ENCODE measurements around the gene KYAT1. TPM values are rescaled to one million over a fixed set of nuclear protein-coding genes. Genes with fewer than 3 reads are reported as not detected.

The KYAT1 gene
- total RNA-seq, 1 experiment from 2014 or later: 27.6 TPM

DNA sequence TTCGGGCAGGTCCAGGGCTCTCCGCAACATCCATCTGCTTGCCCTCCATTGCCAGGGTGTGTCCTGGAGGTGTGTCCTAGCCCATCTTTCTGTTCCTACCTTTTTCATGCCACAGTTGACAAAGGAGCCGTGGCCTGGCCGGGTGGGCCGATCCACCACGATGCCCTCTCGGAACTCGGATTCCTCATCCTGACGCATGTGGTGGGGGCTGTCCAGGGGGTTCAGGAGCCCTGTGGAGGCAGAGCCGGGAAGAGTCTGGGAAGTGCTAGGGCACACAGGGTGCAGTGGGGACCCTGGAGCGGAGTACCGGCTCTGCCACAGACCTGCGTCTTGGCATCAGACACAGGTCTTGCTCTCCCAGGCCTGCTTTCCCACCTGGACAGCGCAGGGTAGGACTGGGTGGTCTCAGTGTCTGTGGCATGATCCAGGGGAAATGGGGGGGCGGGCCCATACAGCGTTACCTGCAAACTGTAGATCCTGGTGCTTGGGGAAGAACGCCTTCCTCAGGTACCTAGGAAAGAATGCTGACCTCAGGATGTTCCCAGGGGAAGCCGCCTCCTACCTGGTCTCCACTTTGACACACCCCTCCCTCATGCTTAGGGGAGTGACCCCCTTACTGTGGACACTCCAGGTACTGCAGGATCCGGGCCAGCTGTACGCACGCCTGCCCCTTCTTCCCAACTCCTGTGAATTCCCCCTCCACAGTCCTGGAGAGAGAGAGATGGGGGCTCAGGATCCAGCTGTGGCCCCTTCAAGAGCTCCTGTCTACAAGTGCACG, 55.6 kb downstream of the KYAT1 start:
- CTCF ChIA-PET: no interaction called here
- H3K9me2 ChIP-seq (ENCODE audit: insufficient read depth): no peaks in the 10 kb centered on the region
- POLR2A ChIA-PET (ENCODE audit: unreplicated experiment): interaction anchor here (0.6 kb wide), 1 partner anchor 259 kb away, joined by 3 read pairs; no protein-coding TSS in a partner anchor
- TF ChIP-seq, protein P1, sequence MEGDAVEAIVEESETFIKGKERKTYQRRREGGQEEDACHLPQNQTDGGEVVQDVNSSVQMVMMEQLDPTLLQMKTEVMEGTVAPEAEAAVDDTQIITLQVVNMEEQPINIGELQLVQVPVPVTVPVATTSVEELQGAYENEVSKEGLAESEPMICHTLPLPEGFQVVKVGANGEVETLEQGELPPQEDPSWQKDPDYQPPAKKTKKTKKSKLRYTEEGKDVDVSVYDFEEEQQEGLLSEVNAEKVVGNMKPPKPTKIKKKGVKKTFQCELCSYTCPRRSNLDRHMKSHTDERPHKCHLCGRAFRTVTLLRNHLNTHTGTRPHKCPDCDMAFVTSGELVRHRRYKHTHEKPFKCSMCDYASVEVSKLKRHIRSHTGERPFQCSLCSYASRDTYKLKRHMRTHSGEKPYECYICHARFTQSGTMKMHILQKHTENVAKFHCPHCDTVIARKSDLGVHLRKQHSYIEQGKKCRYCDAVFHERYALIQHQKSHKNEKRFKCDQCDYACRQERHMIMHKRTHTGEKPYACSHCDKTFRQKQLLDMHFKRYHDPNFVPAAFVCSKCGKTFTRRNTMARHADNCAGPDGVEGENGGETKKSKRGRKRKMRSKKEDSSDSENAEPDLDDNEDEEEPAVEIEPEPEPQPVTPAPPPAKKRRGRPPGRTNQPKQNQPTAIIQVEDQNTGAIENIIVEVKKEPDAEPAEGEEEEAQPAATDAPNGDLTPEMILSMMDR (conservative IDR thresholded peaks at IDR 0.05): no peak
- no peak overlapping the region for H3K27ac ChIP-seq
- H3F3A ChIP-seq (ENCODE audit: insufficient read depth, low read depth): peaks cover 21% of the 10 kb centered on the region; the same call in 1 of the 2 replicates
- H3K4me2 ChIP-seq: no peak overlapping the region
- H2AFZ ChIP-seq: no peak overlapping the region
- no peaks in the 10 kb centered on the region for H3K27me3 ChIP-seq (ENCODE audit: insufficient read depth, low read depth)
- intact Hi-C loops (cut with micrococcal nuclease; ENCODE audit: unreplicated experiment): no loop called here
- H3K36me3 ChIP-seq (ENCODE audit: low read depth): no peaks in the 10 kb centered on the region; the same call in 1 of the 2 replicates
- H3K79me2 ChIP-seq (ENCODE audit: low read depth): peaks cover 13% of the 10 kb centered on the region
- H4K20me1 ChIP-seq (ENCODE audit: insufficient read depth): no peaks in the 10 kb centered on the region
- no peak overlapping the region for H3K4me3 ChIP-seq
- no peak for DNase-seq
- H3K4me1 ChIP-seq (replicated peaks; ENCODE audit: insufficient read depth): peaks cover 9% of the 10 kb centered on the region
- no peaks in the 10 kb centered on the region for H3K9me3 ChIP-seq (ENCODE audit: insufficient read depth, low read depth)
- BruUV-seq (replicated peaks): no TSS peak

DNA sequence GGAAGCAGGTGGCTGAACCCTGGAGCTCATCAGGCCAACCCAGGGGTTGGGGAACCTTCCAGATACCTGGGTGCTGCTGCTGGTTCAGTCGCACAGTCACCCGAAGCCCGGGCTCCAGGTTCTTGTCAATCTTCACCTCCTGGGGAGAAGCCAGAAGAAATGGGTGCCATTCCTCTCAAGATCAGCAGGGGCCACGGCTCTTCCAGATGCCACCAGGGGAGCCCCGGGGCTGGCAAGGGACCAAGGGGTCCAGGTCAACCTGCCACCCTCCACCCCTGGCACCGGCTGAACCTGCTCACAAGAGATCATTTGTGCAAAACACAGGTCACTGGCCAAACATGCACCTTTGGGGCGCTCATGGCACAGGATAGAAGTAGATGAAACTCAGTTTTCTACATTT, 56.8 kb downstream of the KYAT1 start:
- no peak overlapping the region for H3K4me2 ChIP-seq
- no peak for DNase-seq
- H2AFZ ChIP-seq: no peak overlapping the region
- no peaks in the 10 kb centered on the region for H3K27me3 ChIP-seq (ENCODE audit: insufficient read depth, low read depth)
- no peaks in the 10 kb centered on the region; the same call in 1 of the 2 replicates for H3K36me3 ChIP-seq (ENCODE audit: low read depth)
- TF ChIP-seq, protein P1 (conservative IDR thresholded peaks at IDR 0.05): no peak
- TF ChIP-seq EZH2 (IDR thresholded peaks at IDR 0.05; ENCODE audit: low read depth): no peak
- H3K9me2 ChIP-seq (ENCODE audit: insufficient read depth): no peaks in the 10 kb centered on the region
- intact Hi-C loops (cut with micrococcal nuclease; ENCODE audit: unreplicated experiment): no loop called here
- no TSS peak for BruUV-seq (replicated peaks)
- H3K9me3 ChIP-seq (ENCODE audit: insufficient read depth, low read depth): no peaks in the 10 kb centered on the region
- H3K4me3 ChIP-seq: no peak overlapping the region
- POLR2A ChIA-PET (ENCODE audit: unreplicated experiment): no interaction called here
- H3K4me1 ChIP-seq (replicated peaks; ENCODE audit: insufficient read depth): peaks cover 9% of the 10 kb centered on the region
- CTCF ChIA-PET: interaction anchor here (0.6 kb wide), 1 partner anchor 478 kb away, joined by 3 read pairs; no protein-coding TSS in a partner anchor
- peaks cover 13% of the 10 kb centered on the region for H3K79me2 ChIP-seq (ENCODE audit: low read depth)
- no peak overlapping the region for H3K27ac ChIP-seq
- H3F3A ChIP-seq (ENCODE audit: insufficient read depth, low read depth): peaks cover 11% of the 10 kb centered on the region; the same call in 1 of the 2 replicates
- peaks cover 5% of the 10 kb centered on the region; the same call in 1 of the 2 replicates for H4K20me1 ChIP-seq (ENCODE audit: insufficient read depth)

DNA sequence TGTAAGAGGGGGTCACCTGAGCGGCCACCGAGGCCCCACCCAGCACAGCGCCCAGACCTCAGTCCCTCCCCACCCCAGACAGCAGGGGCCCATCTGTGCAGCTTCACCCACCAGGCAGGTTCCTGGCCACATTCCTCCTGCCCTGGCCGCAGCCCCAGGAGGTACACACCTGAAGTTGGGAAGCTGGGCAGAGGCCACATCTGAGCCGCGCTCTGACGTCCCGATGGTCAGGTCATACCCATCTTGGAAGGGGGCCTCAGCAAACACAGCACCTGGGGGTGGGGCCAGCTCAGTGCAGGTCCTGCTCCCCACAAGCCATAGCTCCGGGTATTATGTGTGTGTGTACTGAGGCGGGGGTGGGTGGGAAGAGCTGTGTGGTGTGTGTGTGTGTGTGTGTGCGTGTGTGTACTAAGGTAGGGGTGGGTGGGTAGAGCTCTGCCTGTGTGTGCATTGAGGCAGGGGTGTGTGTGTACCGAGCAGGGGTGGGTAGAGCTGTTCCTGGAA, 57.8 kb downstream of the KYAT1 start:
- no peak for DNase-seq
- Histone ChIP-seq H3K4me3 (no peak overlapping the region), H3K4me1 (replicated peaks; ENCODE audit: insufficient read depth) (peaks cover 16% of the 10 kb centered on the region), H3K9me3 (ENCODE audit: insufficient read depth, low read depth) (no peaks in the 10 kb centered on the region), H3K9me2 (ENCODE audit: insufficient read depth) (no peaks in the 10 kb centered on the region), H3F3A (ENCODE audit: insufficient read depth, low read depth) (peaks cover 10% of the 10 kb centered on the region; the same call in 1 of the 2 replicates), H3K27ac (no peak overlapping the region), H3K4me2 (no peak overlapping the region), H3K79me2 (ENCODE audit: low read depth) (peaks cover 10% of the 10 kb centered on the region), H2AFZ (no peak overlapping the region), H3K27me3 (ENCODE audit: insufficient read depth, low read depth) (no peaks in the 10 kb centered on the region), H3K36me3 (ENCODE audit: low read depth) (no peaks in the 10 kb centered on the region; the same call in 1 of the 2 replicates), H4K20me1 (ENCODE audit: insufficient read depth) (peaks cover 5% of the 10 kb centered on the region; the same call in 1 of the 2 replicates)
- no TSS peak for BruUV-seq (replicated peaks)
- intact Hi-C loops (cut with micrococcal nuclease; ENCODE audit: unreplicated experiment): no loop called here
- CTCF ChIA-PET: interaction anchor here (0.5 kb wide), 1 partner anchor 180 kb away, joined by 8 read pairs; no protein-coding TSS in a partner anchor
- POLR2A ChIA-PET (ENCODE audit: unreplicated experiment): interaction anchor here (0.6 kb wide), 1 partner anchor 35 kb away, joined by 4 read pairs; no protein-coding TSS in a partner anchor
- TF ChIP-seq, protein P1 (conservative IDR thresholded peaks at IDR 0.05): no peak
- no peak for TF ChIP-seq EZH2 (IDR thresholded peaks at IDR 0.05; ENCODE audit: low read depth)

Data from PC-9 (cell line).